Measurements from ENCODE around the gene MAP2K6.

The MAP2K6 gene

GRCh38 chr17:69579961-69580677, 165.6 kb downstream of the MAP2K6 start:
- no peak for DNase-seq (ENCODE audit: low spot score)

GRCh38 chr17:69581061-69581961, 166.8 kb downstream of the MAP2K6 start:
- no peak for DNase-seq (ENCODE audit: low spot score)

GRCh38 chr17:69588316-69588715, 173.8 kb downstream of the MAP2K6 start:
- DNase-seq (ENCODE audit: low spot score), result no peak

- DNase-seq (ENCODE audit: low spot score), result no peak
Measured at GRCh38 chr17:69588827-69589239, 174.3 kb downstream of the MAP2K6 start.

GRCh38 chr17:69590671-69591070, 176.2 kb downstream of the MAP2K6 start:
- DNase-seq (ENCODE audit: low spot score), result no peak

- DNase-seq (ENCODE audit: low spot score), result no peak
Measured at GRCh38 chr17:69592692-69593350, 178.3 kb downstream of the MAP2K6 start.

GRCh38 chr17:69593351-69593715, 178.8 kb downstream of the MAP2K6 start:
- DNase-seq (ENCODE audit: low spot score), result no peak

- no peak for DNase-seq (ENCODE audit: low spot score)
Measured at GRCh38 chr17:69593716-69594115, 179.2 kb downstream of the MAP2K6 start.

GRCh38 chr17:69594641-69595040, 180.1 kb downstream of the MAP2K6 start:
- DNase-seq (ENCODE audit: low spot score), result no peak

- DNase-seq (ENCODE audit: low spot score), result no peak
Measured at GRCh38 chr17:69596141-69596540, 181.6 kb downstream of the MAP2K6 start.

- DNase-seq (ENCODE audit: low spot score), result no peak
Measured at GRCh38 chr17:69597898-69598692, 183.6 kb downstream of the MAP2K6 start.

GRCh38 chr17:69602972-69603371, 188.5 kb downstream of the MAP2K6 start:
- no peak for DNase-seq (ENCODE audit: low spot score)
